ENCODE results near the gene ZFP64. TPM values are rescaled to one million over a fixed set of nuclear protein-coding genes. Genes with fewer than 3 reads are reported as not detected.

Gene ZFP64
- total RNA-seq, 6 donors from 2014 or later: 7.9 to 23.5 (median 12.5) TPM

GRCh38 chr20:52130406-52130805 is 61.2 kb downstream of the ZFP64 start:
- Histone ChIP-seq H3K9me3 (no peaks in the 10 kb centered on the region), H3K4me1 (no peaks in the 10 kb centered on the region), H3K36me3 (no peaks in the 10 kb centered on the region), H3K4me3 (no peak overlapping the region), H3K27me3 (no peaks in the 10 kb centered on the region), H3K27ac (no peak overlapping the region)
- no peak for ATAC-seq (ENCODE audit: low FRiP score in 2 of 2)
- TF ChIP-seq CTCF (IDR thresholded peaks at IDR 0.05) (no peak), POLR2A (IDR thresholded peaks at IDR 0.05) (no peak), EP300 (IDR thresholded peaks at IDR 0.05) (no peak), POLR2AphosphoS5 (IDR thresholded peaks at IDR 0.05) (no peak)
- 95 to 99% methylated on average over 5 of the region's 5 CpGs for WGBS, 2 donors
- DNase-seq: no peak

GRCh38 chr20:52129611-52130010 is 62.0 kb downstream of the ZFP64 start:
- H3K4me1 ChIP-seq: no peaks in the 10 kb centered on the region
- H3K27ac ChIP-seq: no peak overlapping the region
- DNase-seq (no peak), ATAC-seq (ENCODE audit: low FRiP score in 2 of 2) (no peak)
- WGBS, 2 donors: 84 to 89% methylated on average over 5 of the region's 5 CpGs
- H3K9me3 ChIP-seq: no peaks in the 10 kb centered on the region
- no peak overlapping the region for H3K4me3 ChIP-seq
- no peaks in the 10 kb centered on the region for H3K27me3 ChIP-seq
- no peak for TF ChIP-seq POLR2AphosphoS5 (IDR thresholded peaks at IDR 0.05)
- no peak for TF ChIP-seq POLR2A (IDR thresholded peaks at IDR 0.05)
- TF ChIP-seq EP300 (IDR thresholded peaks at IDR 0.05): no peak
- no peak for TF ChIP-seq CTCF (IDR thresholded peaks at IDR 0.05)
- H3K36me3 ChIP-seq: no peaks in the 10 kb centered on the region

- Histone ChIP-seq H3K27me3 (no peaks in the 10 kb centered on the region), H3K36me3 (no peaks in the 10 kb centered on the region), H3K27ac (no peak overlapping the region), H3K4me3 (no peak overlapping the region), H3K4me1 (no peaks in the 10 kb centered on the region), H3K9me3 (no peaks in the 10 kb centered on the region)
- no peak for ATAC-seq (ENCODE audit: low FRiP score in 2 of 2)
- TF ChIP-seq EP300 (IDR thresholded peaks at IDR 0.05): no peak
- TF ChIP-seq CTCF (IDR thresholded peaks at IDR 0.05): no peak
- no peak for TF ChIP-seq POLR2A (IDR thresholded peaks at IDR 0.05)
- TF ChIP-seq POLR2AphosphoS5 (IDR thresholded peaks at IDR 0.05): no peak
- WGBS, 2 donors: 54 to 62% methylated on average over 4 of the region's 4 CpGs
- DNase-seq: no peak
Observed at GRCh38 chr20:52127309-52127708, 64.3 kb downstream of the ZFP64 start.

- H3K36me3 ChIP-seq: no peaks in the 10 kb centered on the region
- H3K27ac ChIP-seq: no peak overlapping the region
- TF ChIP-seq EP300 (IDR thresholded peaks at IDR 0.05): no peak
- TF ChIP-seq POLR2A (IDR thresholded peaks at IDR 0.05): no peak
- TF ChIP-seq CTCF (IDR thresholded peaks at IDR 0.05): no peak
- no peak for TF ChIP-seq POLR2AphosphoS5 (IDR thresholded peaks at IDR 0.05)
- H3K9me3 ChIP-seq: no peaks in the 10 kb centered on the region
- WGBS, 2 donors: 90 to 95% methylated on average over 3 of the region's 3 CpGs
- DNase-seq: no peak
- no peak overlapping the region for H3K4me3 ChIP-seq
- no peak for ATAC-seq (ENCODE audit: low FRiP score in 2 of 2)
- no peaks in the 10 kb centered on the region for H3K27me3 ChIP-seq
- H3K4me1 ChIP-seq: no peaks in the 10 kb centered on the region
Observed at GRCh38 chr20:52124821-52125220, 66.8 kb downstream of the ZFP64 start.

GRCh38 chr20:52118696-52119095 is 72.9 kb downstream of the ZFP64 start:
- Histone ChIP-seq H3K9me3 (no peaks in the 10 kb centered on the region), H3K27me3 (no peaks in the 10 kb centered on the region), H3K4me1 (no peaks in the 10 kb centered on the region), H3K36me3 (no peaks in the 10 kb centered on the region), H3K27ac (no peak overlapping the region), H3K4me3 (no peak overlapping the region)
- 92 to 93% methylated on average over 5 of the region's 5 CpGs for WGBS, 2 donors
- ATAC-seq (ENCODE audit: low FRiP score in 2 of 2) (no peak), DNase-seq (no peak)
- no peak for TF ChIP-seq EP300 (IDR thresholded peaks at IDR 0.05)
- TF ChIP-seq CTCF (IDR thresholded peaks at IDR 0.05): no peak
- TF ChIP-seq POLR2A (IDR thresholded peaks at IDR 0.05): no peak
- TF ChIP-seq POLR2AphosphoS5 (IDR thresholded peaks at IDR 0.05): no peak

Measured in upper lobe of left lung (tissue), 6 donors.